HepG2 (cell line): ENCODE measurements around the gene SUPT4H1. TPM values are rescaled to one million over a fixed set of nuclear protein-coding genes. Genes with fewer than 3 reads are reported as not detected.

Source experiments
- IKZF4 ChIP-seq: sonication (generic); formaldehyde crosslinking; IDR thresholded peaks from 2 replicates; pipeline ENCODE4 v1.5.1; 2020; ENCODE audit warnings: borderline replicate concordance, mild to moderate bottlenecking, low read depth, missing genetic modification reagents; ENCODE audit errors: not compliant biosample characterization
- JUND ChIP-seq: sonication (generic); formaldehyde crosslinking; IDR thresholded peaks from 2 replicates; pipeline ENCODE4 v1.8.0; 2022; ENCODE audit warnings: mild to moderate bottlenecking, missing genetic modification reagents
- MED1 ChIP-seq: sonication (generic); formaldehyde crosslinking; IDR thresholded peaks from 2 replicates; pipeline ENCODE4 v1.4.0; 2020; ENCODE audit warnings: missing genetic modification reagents
- NCOA5 ChIP-seq: sonication (generic); formaldehyde crosslinking; IDR thresholded peaks from 2 replicates; pipeline ENCODE4 v1.4.0; 2020; ENCODE audit warnings: missing genetic modification reagents
- NFATC3 ChIP-seq: sonication (generic); formaldehyde crosslinking; IDR thresholded peaks from 2 replicates; pipeline ENCODE4 v1.5.1; 2020; ENCODE audit warnings: mild to moderate bottlenecking, missing genetic modification reagents
- RXRA ChIP-seq: sonication (generic); formaldehyde crosslinking; IDR thresholded peaks from 2 replicates; pipeline ENCODE4 v1.5.1; 2020; ENCODE audit warnings: missing genetic modification reagents
- SRSF1 ChIP-seq: fragments of 200-400 bp; formaldehyde crosslinking; optimal IDR thresholded peaks from 2 replicates; pipeline ENCODE3; 2017; ENCODE audit warnings: mild to moderate bottlenecking, low read depth, low read length, moderate library complexity
- SSRP1 ChIP-seq: IDR thresholded peaks from 2 replicates; pipeline ENCODE4 v1.6.1; 2016; ENCODE audit warnings: control low read depth
- TEAD2 ChIP-seq: sonication (generic); formaldehyde crosslinking; IDR thresholded peaks from 2 replicates; pipeline ENCODE4 v1.9.0; 2021; ENCODE audit warnings: missing genetic modification reagents
- TOE1 ChIP-seq: sonication (generic); formaldehyde crosslinking; IDR thresholded peaks from 2 replicates; pipeline ENCODE4 v1.4.0; 2020; ENCODE audit warnings: mild to moderate bottlenecking, missing genetic modification reagents
- ZNF577 ChIP-seq: sonication (generic); formaldehyde crosslinking; IDR thresholded peaks from 2 replicates; pipeline ENCODE4 v1.4.0; 2020; ENCODE audit warnings: mild to moderate bottlenecking, low read depth, missing genetic modification reagents, borderline replicate concordance
- ZNF605 ChIP-seq: sonication (generic); formaldehyde crosslinking; IDR thresholded peaks from 2 replicates; pipeline ENCODE4 v1.8.0; 2022; ENCODE audit warnings: mild to moderate bottlenecking, missing genetic modification reagents
- ZNF7 ChIP-seq: IDR thresholded peaks from 2 replicates; pipeline ENCODE4 v1.6.1; 2016; ENCODE audit warnings: missing biosample characterization, missing genetic modification reagents
- polyA plus RNA-seq, 8 experiments: library from polyadenylated mRNA; depleted of rRNA in 3 of 8; stranded (reverse) in 7 of 8; unstranded in 1 of 8; fragments of >200 nt; fragmentation: Illumina TruSeq in 4 of 8; extraction: Trizol in 4 of 8; gene quantifications; 2 replicates each; pipeline versions ENCODE4 v1.2.1 to v1.2.3, GENCODE V29; 2011 to 2016; ENCODE audit warnings: low read depth in 4 of 8, missing spikeins in 1 of 8, mixed read lengths in 1 of 8; ENCODE audit not compliant: insufficient read depth in 1 of 8
- total RNA-seq, 5 experiments: library from RNA; depleted of rRNA; stranded (reverse); fragments of >200 nt; fragmentation: Illumina TruSeq; extraction: Trizol; gene quantifications; 2 replicates each; pipeline ENCODE4 v1.2.3, GENCODE V29; 2016; ENCODE audit warnings: low read depth in 1 of 5
- TF ChIP-seq, protein P1 (sequence below): sonication (generic); formaldehyde crosslinking; IDR thresholded peaks from 2 replicates; pipeline ENCODE4 v1.4.0; 2020; ENCODE audit warnings: low read depth, missing genetic modification reagents
- TF ChIP-seq, protein P2 (sequence below): sonication (generic); formaldehyde crosslinking; IDR thresholded peaks from 2 replicates; pipeline ENCODE4 v1.5.0; 2020; ENCODE audit warnings: missing genetic modification reagents
- TF ChIP-seq, protein P3 (sequence below): sonication (generic); formaldehyde crosslinking; IDR thresholded peaks from 2 replicates; pipeline ENCODE4 v1.5.0; 2020; ENCODE audit warnings: missing genetic modification reagents
- TF ChIP-seq, protein P4 (sequence below): sonication (generic); formaldehyde crosslinking; IDR thresholded peaks from 2 replicates; pipeline ENCODE4 v1.8.0; 2022; ENCODE audit warnings: mild to moderate bottlenecking, missing genetic modification reagents, moderate library complexity
- TF ChIP-seq, protein P5 (sequence below): sonication (generic); formaldehyde crosslinking; IDR thresholded peaks from 2 replicates; pipeline ENCODE4 v1.8.0; 2022; ENCODE audit warnings: missing genetic modification reagents, mild to moderate bottlenecking, moderate library complexity, borderline replicate concordance

Gene SUPT4H1
- total and polyA plus RNA-seq, 2 of the 13 experiments (the other 11 are each of a cell fraction or from before 2014, with no cell fraction given) = 155 to 244 TPM

DNA sequence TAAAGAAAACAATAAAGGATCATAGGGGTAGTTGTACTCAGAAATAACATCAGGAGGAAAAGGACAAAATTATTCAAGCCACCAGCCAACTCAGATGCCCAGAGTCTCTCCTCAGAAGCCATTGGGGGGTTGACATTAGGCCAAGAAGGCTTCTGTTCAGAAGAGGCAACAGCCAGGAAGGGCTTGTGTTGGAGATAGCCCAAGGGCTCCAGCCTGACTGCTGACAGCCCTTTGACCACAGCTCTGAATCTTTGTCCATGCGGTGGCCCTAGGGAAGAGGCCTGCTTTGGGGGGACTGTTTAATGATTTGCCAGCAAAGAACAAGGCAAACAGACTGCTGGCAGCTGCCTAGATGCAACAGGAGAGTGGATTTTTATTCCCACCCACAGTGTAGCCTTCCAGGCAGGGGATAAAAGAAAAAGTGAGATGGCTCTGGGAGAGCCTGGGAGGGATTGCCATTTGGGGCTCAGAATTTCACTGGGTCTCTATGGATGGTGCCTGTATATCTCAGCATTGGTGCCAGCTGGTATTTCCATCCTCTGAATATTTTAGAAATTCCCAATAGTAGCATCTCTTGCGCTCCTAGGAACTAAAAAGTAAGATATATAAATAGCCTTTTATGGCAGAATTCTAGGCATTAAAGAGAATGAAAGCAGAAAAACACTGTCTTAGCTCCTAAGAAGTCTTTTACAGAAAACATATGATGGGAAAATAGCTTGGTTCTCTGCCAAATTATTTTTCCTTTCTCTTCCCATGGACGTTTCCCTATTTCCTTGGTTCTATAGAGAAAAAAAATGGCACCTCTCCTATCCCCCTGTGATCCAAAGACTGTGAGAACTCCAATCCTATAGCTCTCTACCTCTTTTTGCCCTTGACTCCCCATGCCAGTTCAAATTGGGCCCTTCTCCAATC, 29.4 kb upstream of the SUPT4H1 start (continued):
- TF ChIP-seq TOE1 (CRISPR knock-in tag) = peak; percentile 53; the same call in 1 of the 2 replicates
- no peak for TF ChIP-seq NFATC3
- TF ChIP-seq, protein P1, sequence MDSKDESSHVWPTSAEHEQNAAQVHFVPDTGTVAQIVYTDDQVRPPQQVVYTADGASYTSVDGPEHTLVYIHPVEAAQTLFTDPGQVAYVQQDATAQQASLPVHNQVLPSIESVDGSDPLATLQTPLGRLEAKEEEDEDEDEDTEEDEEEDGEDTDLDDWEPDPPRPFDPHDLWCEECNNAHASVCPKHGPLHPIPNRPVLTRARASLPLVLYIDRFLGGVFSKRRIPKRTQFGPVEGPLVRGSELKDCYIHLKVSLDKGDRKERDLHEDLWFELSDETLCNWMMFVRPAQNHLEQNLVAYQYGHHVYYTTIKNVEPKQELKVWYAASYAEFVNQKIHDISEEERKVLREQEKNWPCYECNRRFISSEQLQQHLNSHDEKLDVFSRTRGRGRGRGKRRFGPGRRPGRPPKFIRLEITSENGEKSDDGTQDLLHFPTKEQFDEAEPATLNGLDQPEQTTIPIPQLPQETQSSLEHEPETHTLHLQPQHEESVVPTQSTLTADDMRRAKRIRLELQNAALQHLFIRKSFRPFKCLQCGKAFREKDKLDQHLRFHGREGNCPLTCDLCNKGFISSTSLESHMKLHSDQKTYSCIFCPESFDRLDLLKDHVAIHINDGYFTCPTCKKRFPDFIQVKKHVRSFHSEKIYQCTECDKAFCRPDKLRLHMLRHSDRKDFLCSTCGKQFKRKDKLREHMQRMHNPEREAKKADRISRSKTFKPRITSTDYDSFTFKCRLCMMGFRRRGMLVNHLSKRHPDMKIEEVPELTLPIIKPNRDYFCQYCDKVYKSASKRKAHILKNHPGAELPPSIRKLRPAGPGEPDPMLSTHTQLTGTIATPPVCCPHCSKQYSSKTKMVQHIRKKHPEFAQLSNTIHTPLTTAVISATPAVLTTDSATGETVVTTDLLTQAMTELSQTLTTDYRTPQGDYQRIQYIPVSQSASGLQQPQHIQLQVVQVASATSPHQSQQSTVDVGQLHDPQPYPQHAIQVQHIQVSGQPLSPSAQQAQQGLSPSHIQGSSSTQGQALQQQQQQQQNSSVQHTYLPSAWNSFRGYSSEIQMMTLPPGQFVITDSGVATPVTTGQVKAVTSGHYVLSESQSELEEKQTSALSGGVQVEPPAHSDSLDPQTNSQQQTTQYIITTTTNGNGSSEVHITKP (CRISPR knock-in tag) = peak; percentile 95
- TF ChIP-seq SRSF1 = no peak
- no peak for TF ChIP-seq TEAD2 (CRISPR knock-in tag)
- TF ChIP-seq SSRP1 (CRISPR knock-in tag) = peak; percentile 75; the same call in 1 of the 2 replicates
- TF ChIP-seq, protein P2, sequence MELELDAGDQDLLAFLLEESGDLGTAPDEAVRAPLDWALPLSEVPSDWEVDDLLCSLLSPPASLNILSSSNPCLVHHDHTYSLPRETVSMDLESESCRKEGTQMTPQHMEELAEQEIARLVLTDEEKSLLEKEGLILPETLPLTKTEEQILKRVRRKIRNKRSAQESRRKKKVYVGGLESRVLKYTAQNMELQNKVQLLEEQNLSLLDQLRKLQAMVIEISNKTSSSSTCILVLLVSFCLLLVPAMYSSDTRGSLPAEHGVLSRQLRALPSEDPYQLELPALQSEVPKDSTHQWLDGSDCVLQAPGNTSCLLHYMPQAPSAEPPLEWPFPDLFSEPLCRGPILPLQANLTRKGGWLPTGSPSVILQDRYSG (CRISPR knock-in tag) = no peak
- TF ChIP-seq, protein P3, sequence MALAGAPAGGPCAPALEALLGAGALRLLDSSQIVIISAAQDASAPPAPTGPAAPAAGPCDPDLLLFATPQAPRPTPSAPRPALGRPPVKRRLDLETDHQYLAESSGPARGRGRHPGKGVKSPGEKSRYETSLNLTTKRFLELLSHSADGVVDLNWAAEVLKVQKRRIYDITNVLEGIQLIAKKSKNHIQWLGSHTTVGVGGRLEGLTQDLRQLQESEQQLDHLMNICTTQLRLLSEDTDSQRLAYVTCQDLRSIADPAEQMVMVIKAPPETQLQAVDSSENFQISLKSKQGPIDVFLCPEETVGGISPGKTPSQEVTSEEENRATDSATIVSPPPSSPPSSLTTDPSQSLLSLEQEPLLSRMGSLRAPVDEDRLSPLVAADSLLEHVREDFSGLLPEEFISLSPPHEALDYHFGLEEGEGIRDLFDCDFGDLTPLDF (CRISPR knock-in tag) = peak; percentile 42; the same call in 1 of the 2 replicates
- TF ChIP-seq, protein P4, sequence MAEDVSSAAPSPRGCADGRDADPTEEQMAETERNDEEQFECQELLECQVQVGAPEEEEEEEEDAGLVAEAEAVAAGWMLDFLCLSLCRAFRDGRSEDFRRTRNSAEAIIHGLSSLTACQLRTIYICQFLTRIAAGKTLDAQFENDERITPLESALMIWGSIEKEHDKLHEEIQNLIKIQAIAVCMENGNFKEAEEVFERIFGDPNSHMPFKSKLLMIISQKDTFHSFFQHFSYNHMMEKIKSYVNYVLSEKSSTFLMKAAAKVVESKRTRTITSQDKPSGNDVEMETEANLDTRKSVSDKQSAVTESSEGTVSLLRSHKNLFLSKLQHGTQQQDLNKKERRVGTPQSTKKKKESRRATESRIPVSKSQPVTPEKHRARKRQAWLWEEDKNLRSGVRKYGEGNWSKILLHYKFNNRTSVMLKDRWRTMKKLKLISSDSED (CRISPR knock-in tag) = no peak
- TF ChIP-seq ZNF605 (CRISPR knock-in tag) = peak; percentile 77
- TF ChIP-seq MED1 (CRISPR knock-in tag) = peak; percentile 96
- no peak for TF ChIP-seq ZNF7 (CRISPR knock-in tag)
- no peak for TF ChIP-seq NCOA5 (CRISPR knock-in tag)
- TF ChIP-seq ZNF577 = no peak
- TF ChIP-seq RXRA = peak; percentile 91; the same call in 1 of the 2 replicates
- TF ChIP-seq, protein P5, sequence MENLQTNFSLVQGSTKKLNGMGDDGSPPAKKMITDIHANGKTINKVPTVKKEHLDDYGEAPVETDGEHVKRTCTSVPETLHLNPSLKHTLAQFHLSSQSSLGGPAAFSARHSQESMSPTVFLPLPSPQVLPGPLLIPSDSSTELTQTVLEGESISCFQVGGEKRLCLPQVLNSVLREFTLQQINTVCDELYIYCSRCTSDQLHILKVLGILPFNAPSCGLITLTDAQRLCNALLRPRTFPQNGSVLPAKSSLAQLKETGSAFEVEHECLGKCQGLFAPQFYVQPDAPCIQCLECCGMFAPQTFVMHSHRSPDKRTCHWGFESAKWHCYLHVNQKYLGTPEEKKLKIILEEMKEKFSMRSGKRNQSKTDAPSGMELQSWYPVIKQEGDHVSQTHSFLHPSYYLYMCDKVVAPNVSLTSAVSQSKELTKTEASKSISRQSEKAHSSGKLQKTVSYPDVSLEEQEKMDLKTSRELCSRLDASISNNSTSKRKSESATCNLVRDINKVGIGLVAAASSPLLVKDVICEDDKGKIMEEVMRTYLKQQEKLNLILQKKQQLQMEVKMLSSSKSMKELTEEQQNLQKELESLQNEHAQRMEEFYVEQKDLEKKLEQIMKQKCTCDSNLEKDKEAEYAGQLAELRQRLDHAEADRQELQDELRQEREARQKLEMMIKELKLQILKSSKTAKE (CRISPR knock-in tag) = no peak
- no peak for TF ChIP-seq JUND (CRISPR knock-in tag)
- TF ChIP-seq IKZF4 (CRISPR knock-in tag) = no peak
